GM13976 (cell line): ENCODE measurements around the gene TRPC4AP.

ENCODE experiments used
- DNase-seq: peaks from one replicate; pipeline ENCODE4 v3.0.0; 2012; ENCODE audit warnings: low spot score
- in situ Hi-C: fragments of 300-500 bp; cut with MboI; formaldehyde crosslinking; loops from one replicate; pipeline ENCODE4 v1.12.0; 2022; ENCODE audit warnings: low sequenced_read_pairs, mixed read lengths, inconsistent platforms; ENCODE audit not compliant: unreplicated experiment
- TF ChIP-seq, protein P1 (sequence below): IDR thresholded peaks from 2 replicates; pipeline ENCODE4 v1.5.1; 2012; ENCODE audit warnings: borderline replicate concordance, mild to moderate bottlenecking; ENCODE audit not compliant: insufficient read depth; ENCODE audit errors: extremely low read depth, missing control alignments, control extremely low read depth

Gene TRPC4AP

DNA sequence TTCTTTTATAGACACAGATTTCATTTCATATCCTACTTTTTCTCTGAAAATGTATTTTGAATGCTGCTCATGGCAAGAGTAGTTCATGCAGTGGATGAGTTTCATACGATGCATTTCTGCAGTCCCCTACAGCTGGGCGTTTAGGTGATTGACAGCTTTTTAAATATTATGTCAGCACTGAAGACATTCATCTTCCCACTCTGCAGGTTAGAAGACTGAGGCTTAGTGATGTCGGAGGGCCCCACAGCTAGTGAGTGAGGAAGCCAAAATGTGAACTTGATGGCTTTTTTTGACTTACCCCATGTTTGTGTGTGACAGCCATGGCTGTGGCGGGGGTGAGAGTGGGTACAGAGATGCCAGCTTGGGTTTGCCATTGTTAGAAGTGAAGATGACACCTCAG lies 103.5 kb downstream of the TRPC4AP start:
- no peak for DNase-seq
- TF ChIP-seq, protein P1, sequence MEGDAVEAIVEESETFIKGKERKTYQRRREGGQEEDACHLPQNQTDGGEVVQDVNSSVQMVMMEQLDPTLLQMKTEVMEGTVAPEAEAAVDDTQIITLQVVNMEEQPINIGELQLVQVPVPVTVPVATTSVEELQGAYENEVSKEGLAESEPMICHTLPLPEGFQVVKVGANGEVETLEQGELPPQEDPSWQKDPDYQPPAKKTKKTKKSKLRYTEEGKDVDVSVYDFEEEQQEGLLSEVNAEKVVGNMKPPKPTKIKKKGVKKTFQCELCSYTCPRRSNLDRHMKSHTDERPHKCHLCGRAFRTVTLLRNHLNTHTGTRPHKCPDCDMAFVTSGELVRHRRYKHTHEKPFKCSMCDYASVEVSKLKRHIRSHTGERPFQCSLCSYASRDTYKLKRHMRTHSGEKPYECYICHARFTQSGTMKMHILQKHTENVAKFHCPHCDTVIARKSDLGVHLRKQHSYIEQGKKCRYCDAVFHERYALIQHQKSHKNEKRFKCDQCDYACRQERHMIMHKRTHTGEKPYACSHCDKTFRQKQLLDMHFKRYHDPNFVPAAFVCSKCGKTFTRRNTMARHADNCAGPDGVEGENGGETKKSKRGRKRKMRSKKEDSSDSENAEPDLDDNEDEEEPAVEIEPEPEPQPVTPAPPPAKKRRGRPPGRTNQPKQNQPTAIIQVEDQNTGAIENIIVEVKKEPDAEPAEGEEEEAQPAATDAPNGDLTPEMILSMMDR = no peak
- in situ Hi-C loops = no loop called here

DNA sequence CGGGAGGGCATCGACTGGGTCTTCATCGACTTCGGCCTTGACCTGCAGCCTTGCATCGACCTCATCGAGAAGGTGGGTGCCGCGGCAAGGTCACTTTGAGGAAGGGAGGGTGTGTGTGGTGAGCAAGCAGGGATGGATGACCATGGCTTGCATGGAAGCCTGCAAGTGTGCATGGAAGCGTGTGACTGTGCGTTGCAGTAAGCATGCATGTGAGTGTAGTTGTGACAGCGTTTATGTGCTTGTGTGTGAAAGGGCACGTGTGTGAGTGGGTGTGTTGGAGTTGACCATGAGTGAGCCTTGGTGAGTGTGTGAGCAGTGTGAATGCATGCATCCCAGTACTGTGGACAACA lies 104.4 kb downstream of the TRPC4AP start:
- DNase-seq = no peak
- in situ Hi-C loops = no loop called here
- TF ChIP-seq, protein P1 = no peak

DNA sequence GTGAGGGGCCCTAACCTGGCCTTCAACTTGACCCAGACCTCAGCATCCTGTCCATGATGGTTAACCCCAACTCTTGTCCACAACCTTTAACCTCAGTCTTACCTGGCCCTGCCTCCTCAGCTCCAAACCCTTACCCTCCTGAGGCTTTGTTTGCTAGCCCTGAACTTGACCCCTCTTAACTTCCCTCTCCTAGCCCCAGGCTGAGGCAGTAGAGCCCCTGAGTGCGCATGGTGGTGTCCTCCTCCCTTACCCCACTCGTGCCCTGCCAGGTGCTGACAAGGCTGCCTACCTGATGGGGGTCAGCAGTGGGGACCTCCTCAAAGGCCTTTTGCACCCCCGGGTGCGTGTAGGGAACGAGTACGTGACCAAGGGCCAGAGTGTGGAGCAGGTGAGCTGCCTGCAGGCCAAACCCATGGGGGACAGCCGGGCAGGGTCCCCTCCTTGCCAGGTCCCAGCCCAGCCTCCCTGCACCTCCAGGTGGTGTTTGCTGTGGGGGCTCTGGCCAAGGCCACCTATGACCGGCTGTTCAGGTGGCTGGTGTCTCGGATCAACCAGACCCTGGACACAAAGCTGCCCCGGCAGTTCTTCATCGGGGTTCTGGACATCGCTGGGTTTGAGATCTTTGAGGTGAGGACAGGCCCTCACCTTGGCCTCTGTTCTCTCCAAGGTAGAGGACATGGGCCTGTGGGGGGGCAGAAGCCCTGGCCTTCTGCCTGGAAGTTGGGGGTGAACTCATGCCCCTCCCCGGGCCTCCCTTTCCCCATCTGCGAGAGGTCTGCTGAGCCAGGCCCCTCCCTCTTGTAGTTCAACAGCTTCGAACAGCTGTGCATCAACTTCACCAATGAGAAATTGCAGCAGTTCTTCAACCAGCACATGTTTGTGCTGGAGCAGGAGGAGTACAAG lies 105.1 kb downstream of the TRPC4AP start:
- TF ChIP-seq, protein P1 = no peak
- DNase-seq = no peak
- in situ Hi-C loops = no loop called here

DNA sequence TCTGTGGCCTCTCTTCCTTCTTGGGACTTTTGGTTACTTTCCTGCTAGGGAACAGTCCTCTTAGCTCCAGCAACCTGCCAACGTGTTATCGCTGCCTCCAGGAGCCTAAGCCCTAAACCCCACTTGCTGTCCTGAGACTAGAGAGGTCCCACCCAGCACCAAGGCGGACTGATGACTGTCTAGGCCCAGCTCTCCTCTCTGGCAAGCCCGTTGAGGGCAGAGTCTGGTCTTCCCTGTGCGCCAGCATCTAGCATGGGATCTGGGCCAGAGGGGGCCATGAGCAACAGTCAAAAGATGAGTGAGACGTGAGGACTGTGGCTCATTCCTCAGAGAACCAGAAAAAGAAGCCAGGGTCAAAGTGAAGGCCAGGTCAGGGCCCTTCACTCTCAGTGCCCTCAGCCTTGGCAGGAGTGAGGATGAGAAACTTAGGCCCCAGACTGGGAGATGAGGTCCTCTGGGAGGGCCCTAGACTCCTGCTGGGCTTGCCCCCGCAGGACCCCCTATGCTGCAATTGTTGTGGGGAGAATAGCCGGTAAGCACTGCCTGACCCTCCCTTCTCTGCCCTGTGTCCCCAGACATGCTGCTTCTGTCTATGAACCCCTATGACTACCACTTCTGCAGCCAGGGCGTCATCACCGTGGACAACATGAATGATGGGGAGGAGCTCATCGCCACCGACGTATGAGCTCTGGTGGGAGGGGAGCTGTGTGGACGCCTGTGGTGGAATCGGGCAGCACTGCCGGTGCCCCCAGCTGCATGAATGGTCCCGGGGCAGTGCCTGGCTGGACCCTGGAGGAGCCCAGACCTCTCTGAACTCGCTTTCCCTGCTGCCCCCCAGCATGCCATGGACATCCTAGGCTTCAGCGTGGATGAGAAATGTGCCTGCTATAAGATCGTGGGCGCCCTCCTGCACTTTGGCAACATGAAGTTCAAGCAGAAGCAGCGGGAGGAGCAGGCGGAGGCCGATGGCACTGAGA lies 106.0 kb downstream of the TRPC4AP start:
- no peak for DNase-seq
- in situ Hi-C loops = no loop called here
- TF ChIP-seq, protein P1 = no peak

DNA sequence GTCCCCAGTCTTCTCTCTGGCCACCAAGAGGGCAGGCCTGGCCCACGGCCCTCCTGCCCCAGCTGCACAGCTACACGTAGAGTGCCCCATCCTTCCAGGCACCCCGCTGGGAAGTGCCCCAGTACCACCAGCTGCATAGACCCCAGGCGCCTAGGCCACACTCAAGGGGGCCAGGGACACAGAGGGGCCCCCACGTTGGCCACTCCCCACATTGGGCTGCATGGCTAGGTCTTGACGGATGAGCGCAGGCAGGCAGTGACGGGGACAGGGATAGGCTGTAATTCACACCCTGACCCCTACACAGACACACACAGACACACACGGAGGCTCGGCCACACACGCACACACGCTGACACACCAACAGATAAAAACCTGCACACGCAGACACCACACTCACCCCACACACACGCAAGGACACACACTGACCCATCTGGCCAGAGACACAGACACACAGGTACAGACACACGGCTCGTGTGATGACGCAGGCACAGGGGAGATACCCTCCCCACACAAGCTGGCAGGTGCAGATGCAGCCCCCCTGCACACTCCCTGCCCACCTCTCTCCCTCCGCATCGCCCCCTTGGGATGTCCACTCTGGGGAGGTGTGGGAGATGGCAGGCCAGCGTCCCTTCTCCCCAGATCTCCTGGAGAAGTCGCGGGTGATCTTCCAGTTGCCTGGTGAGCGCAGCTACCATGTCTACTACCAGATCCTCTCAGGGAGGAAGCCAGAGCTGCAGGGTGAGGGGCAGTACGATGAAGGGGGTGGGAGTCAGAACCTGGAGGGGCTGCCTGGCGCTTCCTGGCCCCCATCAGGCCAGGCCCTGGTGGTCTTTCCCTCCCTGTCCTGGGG lies 106.9 kb downstream of the TRPC4AP start:
- no peak for DNase-seq

More for the DNA sequence above, 106.9 kb downstream of the TRPC4AP start:
- in situ Hi-C loops = no loop called here
- TF ChIP-seq, protein P1 = no peak
